Limb (tissue), 2 donors: ENCODE measurements around the gene DRAM2.

Source experiments
- DNase-seq, 2 donors: peaks; one replicate each; pipeline ENCODE4 v3.0.0-alpha.2; 2016; ENCODE audit errors: extremely low spot score in 2 of 2

Gene DRAM2

GRCh38 chr1:111139956-111140679, at the start of gene DRAM2, which contains the start of gene CEPT1:
Gene DRAM2, minus strand, starts transcription at chr1:111140093. Its CDS starts 8,539 bp downstream, at chr1:111131554.
Gene CEPT1, plus strand, starts transcription at chr1:111140223. Its CDS starts 7,492 bp downstream, at chr1:111147715.
- DNase-seq: peak; percentile 95 to 96

GRCh38 chr1:111184663-111185062, 44.8 kb upstream of the DRAM2 start:
- no peak for DNase-seq

- no peak for DNase-seq
Measured at GRCh38 chr1:111183308-111184069, 43.6 kb upstream of the DRAM2 start.

GRCh38 chr1:111182052-111182451, 42.2 kb upstream of the DRAM2 start:
- DNase-seq: no peak

- no peak for DNase-seq
Measured at GRCh38 chr1:111179968-111180533, 40.2 kb upstream of the DRAM2 start.

- DNase-seq: no peak
Measured at GRCh38 chr1:111176678-111177077, 36.8 kb upstream of the DRAM2 start.

GRCh38 chr1:111175349-111175748, 35.5 kb upstream of the DRAM2 start:
- DNase-seq: no peak

GRCh38 chr1:111174070-111174469, 34.2 kb upstream of the DRAM2 start:
- no peak for DNase-seq

- no peak for DNase-seq
Measured at GRCh38 chr1:111172463-111172862, 32.6 kb upstream of the DRAM2 start.

- DNase-seq: no peak
Measured at GRCh38 chr1:111164151-111164550, 24.3 kb upstream of the DRAM2 start.

GRCh38 chr1:111163363-111163762, 23.5 kb upstream of the DRAM2 start:
- no peak for DNase-seq

GRCh38 chr1:111162488-111162880, 22.6 kb upstream of the DRAM2 start:
- DNase-seq: no peak

GRCh38 chr1:111161843-111162487, 22.1 kb upstream of the DRAM2 start:
- no peak for DNase-seq

GRCh38 chr1:111157431-111157830, 17.5 kb upstream of the DRAM2 start:
- no peak for DNase-seq

GRCh38 chr1:111154021-111154999, 14.4 kb upstream of the DRAM2 start:
- no peak for DNase-seq

- DNase-seq: no peak
Measured at GRCh38 chr1:111151838-111152237, 11.9 kb upstream of the DRAM2 start.

- no peak for DNase-seq
Measured at GRCh38 chr1:111148376-111148881, 8.5 kb upstream of the DRAM2 start.

GRCh38 chr1:111147948-111148347, 8.1 kb upstream of the DRAM2 start:
- no peak for DNase-seq

- no peak for DNase-seq
Measured at GRCh38 chr1:111145963-111146768, 6.3 kb upstream of the DRAM2 start.

- no peak for DNase-seq
Measured at GRCh38 chr1:111145542-111145941, 5.6 kb upstream of the DRAM2 start.
